Tibial artery (tissue), 4 donors: ENCODE measurements around the gene AURKB.

Experiments
- DNase-seq, 2 donors: peaks; one replicate each; pipeline ENCODE4 v3.0.0-alpha.2; 2019
- H3K27ac ChIP-seq, 2 donors: fragments of 200-600 bp; sonication (generic) in 1 of 2; 1 replicate in 1 of 2; 2 replicates in 1 of 2; pipeline ENCODE4 v1.5.1; 2018 to 2019; ENCODE audit warnings: mild to moderate bottlenecking in 1 of 2
- H3K27me3 ChIP-seq, 2 donors: fragments of 200-600 bp; sonication (generic) in 1 of 2; one replicate each; pipeline versions ENCODE4 v1.5.1 to v1.6.0; 2016 to 2019
- H3K36me3 ChIP-seq, 3 donors: fragments of 200-600 bp; sonication (generic) in 2 of 3; one replicate each; pipeline ENCODE4 v1.5.1; 2016 to 2019; ENCODE audit warnings: mild to moderate bottlenecking in 2 of 3
- H3K4me1 ChIP-seq, 4 donors: fragments of 200-600 bp; sonication (generic) in 2 of 4; 1 replicate in 3 of 4; 2 replicates in 1 of 4; pipeline ENCODE4 v1.5.1; 2016 to 2019
- H3K4me3 ChIP-seq, 2 donors: fragments of 200-600 bp; sonication (generic) in 1 of 2; 1 replicate in 1 of 2; 2 replicates in 1 of 2; pipeline ENCODE4 v1.5.1; 2018 to 2019; ENCODE audit warnings: mild to moderate bottlenecking in 2 of 2
- H3K9me3 ChIP-seq, 3 donors: fragments of 200-600 bp; sonication (generic) in 1 of 3; one replicate each; pipeline ENCODE4 v1.5.1; 2016 to 2019
- intact Hi-C: fragments of 100-400 bp; cut with DNase I; formaldehyde crosslinking; loops from one replicate; pipeline ENCODE4 v1.15.0; 2023; ENCODE audit warnings: low total_unique reads
- TF ChIP-seq, protein P1 (sequence below), 2 experiments: fragments of 200-600 bp in 1 of 2; fragments of 450-650 bp in 1 of 2; IDR thresholded peaks; one replicate each; pipeline ENCODE4 v1.5.1; 2017 to 2019; ENCODE audit warnings: antibody characterized with exemption in 2 of 2, mild to moderate bottlenecking in 1 of 2, moderate library complexity in 1 of 2

The AURKB gene

GRCh38 chr17:8189711-8190477 lies 20.5 kb downstream of the AURKB start, which contains the start of gene BORCS6:
TSS of gene BORCS6 (minus strand) at chr17:8190180. CDS start at chr17:8190140, 40 bp downstream.
- intact Hi-C loops, result loop anchor here (10.0 kb wide), 1 partner anchor 105 kb away; the partner anchor contains the start of gene SLC25A35
- TF ChIP-seq, protein P1, sequence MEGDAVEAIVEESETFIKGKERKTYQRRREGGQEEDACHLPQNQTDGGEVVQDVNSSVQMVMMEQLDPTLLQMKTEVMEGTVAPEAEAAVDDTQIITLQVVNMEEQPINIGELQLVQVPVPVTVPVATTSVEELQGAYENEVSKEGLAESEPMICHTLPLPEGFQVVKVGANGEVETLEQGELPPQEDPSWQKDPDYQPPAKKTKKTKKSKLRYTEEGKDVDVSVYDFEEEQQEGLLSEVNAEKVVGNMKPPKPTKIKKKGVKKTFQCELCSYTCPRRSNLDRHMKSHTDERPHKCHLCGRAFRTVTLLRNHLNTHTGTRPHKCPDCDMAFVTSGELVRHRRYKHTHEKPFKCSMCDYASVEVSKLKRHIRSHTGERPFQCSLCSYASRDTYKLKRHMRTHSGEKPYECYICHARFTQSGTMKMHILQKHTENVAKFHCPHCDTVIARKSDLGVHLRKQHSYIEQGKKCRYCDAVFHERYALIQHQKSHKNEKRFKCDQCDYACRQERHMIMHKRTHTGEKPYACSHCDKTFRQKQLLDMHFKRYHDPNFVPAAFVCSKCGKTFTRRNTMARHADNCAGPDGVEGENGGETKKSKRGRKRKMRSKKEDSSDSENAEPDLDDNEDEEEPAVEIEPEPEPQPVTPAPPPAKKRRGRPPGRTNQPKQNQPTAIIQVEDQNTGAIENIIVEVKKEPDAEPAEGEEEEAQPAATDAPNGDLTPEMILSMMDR (IDR thresholded peaks at IDR 0.05), result no peak
- Histone ChIP-seq H3K4me1 (peaks cover 0 to 40% (median 35%) of the 10 kb centered on the region in 4 donors), H3K36me3 (no peaks in the 10 kb centered on the region), H3K27ac (peak within 1 kb of the TSS; percentile 97 to 98), H3K4me3 (peak within 1 kb of the TSS; percentile 89 to 93), H3K9me3 (no peaks in the 10 kb centered on the region), H3K27me3 (no peaks in the 10 kb centered on the region)
- peak; percentile 99 for DNase-seq

- Histone ChIP-seq H3K9me3 (no peaks in the 10 kb centered on the region), H3K36me3 (no peaks in the 10 kb centered on the region), H3K27me3 (no peaks in the 10 kb centered on the region), H3K27ac (peak overlapping the region; percentile 97 to 98), H3K4me1 (peaks cover 0 to 40% (median 35%) of the 10 kb centered on the region in 4 donors), H3K4me3 (peak overlapping the region; percentile 89 to 93)
- TF ChIP-seq, protein P1 (IDR thresholded peaks at IDR 0.05), result no peak
- DNase-seq, result peak in 1 of 2 donors; percentile 76
- intact Hi-C loops, result no loop called here
Measured at GRCh38 chr17:8189041-8189710, 21.2 kb downstream of the AURKB start.

DNA sequence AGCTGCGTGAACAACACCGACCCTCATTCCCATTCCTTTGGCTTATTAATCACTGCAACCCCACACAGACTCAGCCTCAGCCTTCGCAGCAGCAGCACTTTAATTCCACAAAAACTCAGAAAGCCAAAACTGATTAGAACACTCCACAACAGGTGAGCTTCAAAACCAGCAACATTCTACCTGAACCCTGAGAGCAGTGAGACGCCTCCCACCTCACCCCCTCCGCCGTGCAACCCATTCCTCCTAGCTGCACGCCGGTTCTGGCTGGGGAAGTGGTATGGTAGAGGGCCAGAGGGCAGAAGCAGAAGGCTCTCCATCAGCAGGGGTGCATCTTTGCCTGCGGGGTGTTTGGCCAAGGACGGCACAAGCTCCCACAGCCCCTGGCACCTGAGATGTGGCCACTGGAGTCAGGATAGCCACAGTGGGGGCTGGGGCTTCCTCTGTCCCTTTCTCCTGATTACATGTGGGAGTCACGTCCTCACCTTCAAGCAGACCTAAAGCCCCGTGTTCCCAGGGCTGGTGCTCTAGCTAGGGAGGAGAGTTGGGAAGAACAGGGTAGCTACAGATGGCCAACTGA lies 22.0 kb downstream of the AURKB start:
- Histone ChIP-seq H3K27me3 (no peaks in the 10 kb centered on the region), H3K4me1 (peaks cover 0 to 40% (median 35%) of the 10 kb centered on the region in 4 donors)
- TF ChIP-seq, protein P1 (IDR thresholded peaks at IDR 0.05), result no peak

GRCh38 chr17:8187517-8188262 lies 22.7 kb downstream of the AURKB start:
- intact Hi-C loops, result no loop called here
- Histone ChIP-seq H3K4me1 (peaks cover 0 to 37% (median 32%) of the 10 kb centered on the region in 4 donors), H3K36me3 (no peaks in the 10 kb centered on the region), H3K4me3 (peak overlapping the region; percentile 89 to 93), H3K9me3 (no peaks in the 10 kb centered on the region), H3K27me3 (no peaks in the 10 kb centered on the region), H3K27ac (peak overlapping the region; percentile 97 to 98)
- TF ChIP-seq, protein P1 (IDR thresholded peaks at IDR 0.05), result no peak
- DNase-seq, result peak; percentile 93 to 96

More for the DNA sequence above, 22.0 kb downstream of the AURKB start:
- Histone ChIP-seq H3K4me3 (peak overlapping the region; percentile 89 to 93), H3K36me3 (no peaks in the 10 kb centered on the region), H3K27ac (peak overlapping the region; percentile 97 to 98), H3K9me3 (no peaks in the 10 kb centered on the region)
- peak in 1 of 2 donors; percentile 70 for DNase-seq
- intact Hi-C loops, result no loop called here
